H1 (cell line): ENCODE results near the gene POLD4. TPM values are rescaled to one million over a fixed set of nuclear protein-coding genes. Genes with fewer than 3 reads are reported as not detected.
"Not testable (repeated sequence)": the region's sequence is repeated elsewhere in the genome, so short reads cannot be mapped to it uniquely, and the experiment has no call there.

Experiments used
- CTCF ChIA-PET: fragments of 300-600 bp; sonication (Branson Sonifier 250); formaldehyde crosslinking; loops from one replicate; lab custom pipeline; 2021; ENCODE audit not compliant: partially characterized antibody; lab: Charles Lee
- POLR2A ChIA-PET: fragments of 300-600 bp; sonication (Branson Sonifier 250); formaldehyde crosslinking; loops from one replicate; lab custom pipeline; 2021; ENCODE audit warnings: inconsistent platforms; ENCODE audit not compliant: partially characterized antibody; lab: Charles Lee
- DNase-seq, 2 experiments: peaks; one replicate each; pipeline versions ENCODE4 v3.0.0 to v3.0.0-alpha.2; 2010 to 2022; ENCODE audit warnings: low spot score in 2 of 2, low read depth in 1 of 2, mixed read lengths in 1 of 2
- FAIRE-seq: peaks from 2 replicates; lab custom pipeline; 2011; peaks lifted over from hg19 to GRCh38; lab: Jason Lieb, UNC
- H2AFZ ChIP-seq: 2 replicates; pipeline ENCODE4 v1.8.1; 2012; ENCODE audit warnings: low read length, inconsistent platforms
- H2AK5ac ChIP-seq: 2 replicates; pipeline ENCODE4 v1.6.1; 2013; ENCODE audit warnings: low read depth, low read length
- H2BK120ac ChIP-seq: replicated peaks from 2 replicates; pipeline ENCODE3; 2013; ENCODE audit warnings: low read depth, low read length, inconsistent platforms
- H2BK12ac ChIP-seq: 2 replicates; pipeline ENCODE4 v1.6.1; 2013; ENCODE audit warnings: low read depth, low read length
- H2BK15ac ChIP-seq: 2 replicates; pipeline ENCODE4 v1.6.1; 2013; ENCODE audit warnings: low read length
- H2BK20ac ChIP-seq: 2 replicates; pipeline ENCODE4 v1.6.1; 2013; ENCODE audit warnings: low read length
- H2BK5ac ChIP-seq: 2 replicates; pipeline ENCODE4 v1.6.1; 2013; ENCODE audit warnings: low read depth, low read length
- H3K14ac ChIP-seq: 2 replicates; pipeline ENCODE4 v1.6.1; 2013; ENCODE audit warnings: inconsistent platforms; ENCODE audit not compliant: insufficient read length
- H3K18ac ChIP-seq: 2 replicates; pipeline ENCODE4 v1.6.1; 2013; ENCODE audit warnings: low read length; ENCODE audit errors: extremely low read depth
- H3K23ac ChIP-seq: 2 replicates; pipeline ENCODE4 v1.6.1; 2013; ENCODE audit warnings: inconsistent platforms; ENCODE audit not compliant: insufficient read length
- H3K23me2 ChIP-seq: 2 replicates; pipeline ENCODE4 v1.6.1; 2013; ENCODE audit warnings: low read depth, low read length
- H3K27ac ChIP-seq: 2 replicates; pipeline ENCODE4 v1.6.1; 2011; ENCODE audit warnings: low read depth, low read length, inconsistent platforms
- H3K27me3 ChIP-seq, 4 experiments: replicated peaks in 1 of 4; 1 replicate in 1 of 4; 2 replicates in 3 of 4; pipeline versions ENCODE4 v1.6.1 to v1.8.1; 2011 to 2013; ENCODE audit warnings: low read length in 3 of 4, mild to moderate bottlenecking in 3 of 4, inconsistent platforms in 2 of 4, mixed read lengths in 2 of 4, moderate library complexity in 1 of 4; ENCODE audit not compliant: control insufficient read depth in 3 of 4, insufficient read depth in 3 of 4; ENCODE audit errors: extremely low read depth in 1 of 4
- H3K36me3 ChIP-seq, 4 experiments: 2 replicates each; pipeline versions ENCODE4 v1.6.1 to v1.8.1; 2011 to 2013; ENCODE audit warnings: mild to moderate bottlenecking in 4 of 4, low read length in 3 of 4, moderate library complexity in 2 of 4, control low read depth in 1 of 4, inconsistent platforms in 1 of 4; ENCODE audit not compliant: insufficient read depth in 4 of 4, control insufficient read depth in 2 of 4
- H3K4ac ChIP-seq: replicated peaks from 2 replicates; pipeline ENCODE3; 2013; ENCODE audit warnings: low read length, low read depth, mixed read lengths, inconsistent platforms; ENCODE audit not compliant: insufficient read length
- H3K4me1 ChIP-seq, 4 experiments: replicated peaks in 1 of 4; 1 replicate in 1 of 4; 2 replicates in 3 of 4; pipeline versions ENCODE4 v1.6.1 to v1.8.1; 2011 to 2013; ENCODE audit warnings: low read length in 3 of 4, inconsistent platforms in 2 of 4, mixed read lengths in 1 of 4; ENCODE audit not compliant: insufficient read depth in 4 of 4, control insufficient read depth in 3 of 4
- H3K4me2 ChIP-seq, 2 experiments: 2 replicates each; pipeline versions ENCODE4 v1.6.1 to v1.8.1; 2011 to 2013; ENCODE audit warnings: low read depth in 2 of 2, low read length in 2 of 2, control low read depth in 1 of 2, inconsistent platforms in 1 of 2, mild to moderate bottlenecking in 1 of 2; ENCODE audit not compliant: insufficient read depth in 1 of 2
- H3K4me3 ChIP-seq, 4 experiments: fragments of 200-600, 300-600 bp in 1 of 4; sonication (generic), shearing (Covaris generic), sonication (Bioruptor Twin) in 1 of 4; 2 replicates each; pipeline versions ENCODE4 v1.5.1 to v1.8.1; 2011 to 2016; ENCODE audit warnings: low read length in 4 of 4, low read depth in 3 of 4, control low read depth in 2 of 4, inconsistent platforms in 2 of 4, mild to moderate bottlenecking in 2 of 4, mixed read lengths in 1 of 4, moderate library complexity in 1 of 4; ENCODE audit not compliant: insufficient read depth in 2 of 4; ENCODE audit errors: extremely low read depth in 1 of 4
- H3K56ac ChIP-seq: replicated peaks from 2 replicates; pipeline ENCODE3; 2013; ENCODE audit warnings: low read depth, mild to moderate bottlenecking, mixed read lengths, low read length, inconsistent platforms; ENCODE audit not compliant: insufficient read length
- H3K79me1 ChIP-seq: 2 replicates; pipeline ENCODE4 v1.6.1; 2013; ENCODE audit warnings: low read depth, low read length, control low read depth
- H3K79me2 ChIP-seq, 2 experiments: 2 replicates each; pipeline versions ENCODE4 v1.6.1 to v1.8.1; 2012 to 2013; ENCODE audit warnings: low read length in 2 of 2, mild to moderate bottlenecking in 2 of 2, inconsistent platforms in 1 of 2; ENCODE audit not compliant: insufficient read depth in 2 of 2, control insufficient read depth in 1 of 2
- H3K9ac ChIP-seq, 4 experiments: replicated peaks in 1 of 4; 1 replicate in 1 of 4; 2 replicates in 3 of 4; pipeline versions ENCODE4 v1.6.1 to v1.8.1; 2011 to 2013; ENCODE audit warnings: low read depth in 3 of 4, low read length in 3 of 4, control low read depth in 2 of 4, mild to moderate bottlenecking in 2 of 4, moderate library complexity in 2 of 4, inconsistent platforms in 1 of 4; ENCODE audit errors: extremely low read depth in 1 of 4
- H3K9me3 ChIP-seq, 2 experiments: 2 replicates each; pipeline versions ENCODE4 v1.6.1 to v1.8.1; 2012 to 2013; ENCODE audit warnings: mild to moderate bottlenecking in 2 of 2, moderate library complexity in 2 of 2, control low read depth in 1 of 2, inconsistent platforms in 1 of 2, low read depth in 1 of 2, low read length in 1 of 2, mixed read lengths in 1 of 2; ENCODE audit not compliant: insufficient read depth in 2 of 2
- H4K20me1 ChIP-seq, 2 experiments: replicated peaks in 1 of 2; 2 replicates each; pipeline versions ENCODE3 to v1.8.1; 2011 to 2013; ENCODE audit warnings: inconsistent platforms in 2 of 2, low read length in 2 of 2, mild to moderate bottlenecking in 1 of 2; ENCODE audit not compliant: insufficient read depth in 2 of 2, control insufficient read depth in 1 of 2
- H4K5ac ChIP-seq: 2 replicates; pipeline ENCODE4 v1.6.1; 2013; ENCODE audit warnings: low read length, low read depth, mixed read lengths, inconsistent platforms; ENCODE audit not compliant: insufficient read length
- H4K8ac ChIP-seq: 2 replicates; pipeline ENCODE4 v1.8.0; 2013; ENCODE audit warnings: mild to moderate bottlenecking, moderate library complexity, low read length, inconsistent platforms; ENCODE audit not compliant: insufficient read depth; ENCODE audit errors: extremely low read depth
- H4K91ac ChIP-seq: replicated peaks from 2 replicates; pipeline ENCODE3; 2013; ENCODE audit warnings: low read length, mixed read lengths, inconsistent platforms; ENCODE audit not compliant: insufficient read length
- WGBS, 2 experiments: shearing (Covaris generic) in 1 of 2; methylation state at CpG; one replicate each; pipeline versions ENCODE4 v1.1.6 to v1.1.7; 2013 to 2015; ENCODE audit warnings: low lambda C conversion rate in 2 of 2, mixed read lengths in 2 of 2, inconsistent platforms in 1 of 2, low coverage in 1 of 2, missing lambda C conversion rate in 1 of 2; ENCODE audit not compliant: insufficient replicate concordance in 2 of 2, insufficient coverage in 1 of 2, insufficient read length in 1 of 2; ENCODE audit errors: extremely low coverage in 1 of 2, missing lambda C conversion rate in 1 of 2; 5-methylcytosine and 5-hydroxymethylcytosine counted together
- polyA plus RNA-seq, 7 experiments: library from polyadenylated mRNA; depleted of rRNA in 3 of 7; stranded (reverse) in 5 of 7; unstranded in 2 of 7; fragments of >200 nt in 5 of 7; fragments of 200-250 nt in 2 of 7; gene quantifications; 1 replicate in 5 of 7; 2 replicates in 1 of 7; 4 replicates in 1 of 7; pipeline versions ENCODE4 v1.2.1 to v1.2.3, GENCODE V29; 2011 to 2013; ENCODE audit warnings: missing spikeins in 2 of 7, mixed read lengths in 2 of 7
- total RNA-seq: library from RNA; stranded (reverse); fragmentation: NEBNext Ultra II Directional; extraction: Animal tissue kit (Norgen Biotek cat#: 25700); gene quantifications from 2 replicates; pipeline ENCODE4 v1.2.1, GENCODE V29; 2021

Gene POLD4
- total and polyA plus RNA-seq, 2 of the 8 experiments (the other 6 are each of a cell fraction or from before 2014, with no cell fraction given): 21.2 to 46.7 TPM

DNA sequence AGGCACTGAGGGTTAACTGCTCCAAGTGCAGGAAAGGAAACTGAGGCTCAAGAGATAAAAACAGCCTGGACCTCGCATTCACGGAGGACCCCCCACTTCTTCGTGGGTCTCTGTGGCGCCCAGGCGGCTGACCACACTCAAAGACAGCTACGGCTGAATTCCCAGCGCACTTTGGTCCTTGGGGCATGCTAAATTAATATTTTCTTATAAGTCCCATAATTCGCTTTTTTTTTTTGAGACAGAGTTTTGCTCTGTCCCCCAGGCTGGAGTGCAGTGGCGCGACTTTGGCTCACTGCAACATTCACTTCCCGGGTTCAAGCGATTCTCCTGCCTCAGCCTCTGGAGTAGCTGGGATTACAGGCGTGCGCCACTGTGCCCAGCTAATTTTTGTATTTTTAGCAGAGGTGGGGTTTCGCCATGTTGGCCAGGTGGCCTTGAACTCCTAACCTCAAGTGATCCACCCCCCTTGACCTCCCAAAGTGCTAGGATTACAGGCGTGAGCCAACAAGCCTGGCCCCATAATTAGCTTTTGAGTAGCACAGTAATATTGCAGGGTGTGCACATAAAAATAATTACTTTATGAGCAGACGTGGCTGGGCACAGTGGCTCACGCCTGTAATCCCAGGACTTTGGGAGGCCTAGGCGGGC is 49.0 kb upstream of the POLD4 start:
- H4K8ac ChIP-seq: peak overlapping the region; percentile 89; the same call in 1 of the 2 replicates
- DNase-seq: not testable (repeated sequence)
- peak overlapping the region; percentile 55 to 84 for H3K4me2 ChIP-seq

More for the DNA sequence above, 49.0 kb upstream of the POLD4 start:
- peak overlapping the region; percentile 98; the same call in 1 of the 2 replicates for H2AFZ ChIP-seq
- ChIA-PET CTCF (interaction anchor here (0.7 to 4.9 kb wide), 24 partner anchors 11 to 117 kb away, joined by 3 to 25 read pairs (median 5); partner anchors contain the start of genes POLD4, RAD9A and RPS6KB2), POLR2A (interaction anchor here (0.8 to 4.3 kb wide), 16 partner anchors 9 to 82 kb away, joined by 3 to 31 read pairs (median 6); partner anchors contain the start of genes PTPRCAP, RAD9A and RPS6KB2)
- H2AK5ac ChIP-seq, H3K56ac ChIP-seq, H2BK20ac ChIP-seq, H3K23me2 ChIP-seq, H3K18ac ChIP-seq, H3K79me2 ChIP-seq, H3K23ac ChIP-seq, H3K9me3 ChIP-seq, H3K79me1 ChIP-seq, H3K14ac ChIP-seq, FAIRE-seq, H3K27me3 ChIP-seq, H3K4me1 ChIP-seq: not testable (repeated sequence)
- H4K5ac ChIP-seq: peak overlapping the region; percentile 94
- H2BK12ac ChIP-seq: 0 out of 2 replicates have a peak overlapping the region, but pooled peaks have one; percentile 39
- H3K36me3 ChIP-seq: peaks cover 6 to 20% (median 18%) of the 10 kb centered on the region in 4 experiments; a peak in 6 of 8 replicates
- WGBS, 2 experiments: 82% methylated on average over 19 of the region's 19 CpGs; no CpG with 5 or more reads in 1 of the 2 experiments
- peak overlapping the region; percentile 68; the same call in 1 of the 2 replicates for H3K27ac ChIP-seq
- peak overlapping the region; percentile 94 for H2BK5ac ChIP-seq
- H4K20me1 ChIP-seq: peaks cover 0 to 10% of the 10 kb centered on the region in 2 experiments
- H2BK120ac ChIP-seq: peak overlapping the region; percentile 82
- peak overlapping the region; percentile 100 for H3K4ac ChIP-seq
- H3K9ac ChIP-seq: peak overlapping the region in 2 of 4 experiments; percentile 25 to 47; a peak in 3 of 7 replicates
- peak overlapping the region; percentile 97; the same call in 1 of the 2 replicates for H2BK15ac ChIP-seq
- H3K4me3 ChIP-seq: peak overlapping the region in 3 of 4 experiments; percentile 27 to 52 (median 32); a peak in 3 of 8 replicates
- H4K91ac ChIP-seq: peak overlapping the region; percentile 84
